OCI-LY7 (cell line): Measurements from ENCODE around the gene DHRS4L2. TPM values are rescaled to one million over a fixed set of nuclear protein-coding genes. Genes with fewer than 3 reads are reported as not detected.
"Not testable (repeated sequence)": the region's sequence is repeated elsewhere in the genome, so short reads cannot be mapped to it uniquely, and the experiment has no call there.

Experiments
- BruUV-seq: library from RNA; stranded (reverse); fragments of 400-500 nt; replicated peaks from 2 replicates; lab custom pipeline; 2021; lab: Mats Ljungman, UMichigan
- CTCF ChIA-PET: fragments of 300-600 bp; sonication (Branson Sonifier 250); formaldehyde crosslinking; loops from one replicate; lab custom pipeline; 2022; ENCODE audit warnings: antibody characterized with exemption; ENCODE audit not compliant: unreplicated experiment; lab: Charles Lee
- POLR2A ChIA-PET: fragments of 300-600 bp; sonication (Branson Sonifier 250); formaldehyde crosslinking; loops from one replicate; lab custom pipeline; 2022; ENCODE audit warnings: antibody characterized with exemption; lab: Charles Lee
- DNase-seq: peaks from one replicate; pipeline ENCODE4 v3.0.0-alpha.2; 2015; ENCODE audit warnings: low spot score
- H2AFZ ChIP-seq: fragments of 200-600 bp; sonication (generic), shearing (Covaris generic); 2 replicates; pipeline ENCODE4 v1.6.1; 2014; ENCODE audit warnings: mild to moderate bottlenecking, antibody characterized with exemption, low read length, moderate library complexity
- H3K27ac ChIP-seq: fragments of 200-600 bp; sonication (generic); 2 replicates; pipeline ENCODE4 v1.5.1; 2014; ENCODE audit warnings: mixed run types, low read depth, mild to moderate bottlenecking, moderate library complexity, low read length, inconsistent platforms; ENCODE audit not compliant: poor library complexity, severe bottlenecking
- H3K36me3 ChIP-seq: fragments of 200-600 bp; sonication (generic); 2 replicates; pipeline ENCODE4 v1.6.1; 2014; ENCODE audit warnings: mild to moderate bottlenecking, antibody characterized with exemption, low read length, moderate library complexity, mixed read lengths; ENCODE audit not compliant: insufficient read depth
- H3K4me1 ChIP-seq: fragments of 200-600 bp; sonication (generic); 2 replicates; pipeline ENCODE4 v1.5.1; 2014; ENCODE audit warnings: mild to moderate bottlenecking, low read length; ENCODE audit not compliant: insufficient read depth, poor library complexity, severe bottlenecking
- H3K4me2 ChIP-seq: fragments of 200-600 bp; sonication (generic); 2 replicates; pipeline ENCODE4 v1.6.1; 2014; ENCODE audit warnings: mild to moderate bottlenecking, low read length
- H3K4me3 ChIP-seq: fragments of 200-600 bp; sonication (generic); 2 replicates; pipeline ENCODE4 v1.5.1; 2014; ENCODE audit warnings: mild to moderate bottlenecking, low read depth, low read length; ENCODE audit not compliant: poor library complexity, severe bottlenecking
- H3K79me2 ChIP-seq: fragments of 200-600 bp; sonication (generic); 2 replicates; pipeline ENCODE4 v1.6.1; 2016; ENCODE audit warnings: low read depth, mild to moderate bottlenecking, low read length, moderate library complexity, mixed read lengths; ENCODE audit not compliant: insufficient read depth
- H3K9me2 ChIP-seq: fragments of 200-600 bp; sonication (generic); 2 replicates; pipeline ENCODE4 v1.6.1; 2016; ENCODE audit warnings: mild to moderate bottlenecking, low read length, mixed read lengths; ENCODE audit not compliant: insufficient read depth
- H3K9me3 ChIP-seq: fragments of 200-600 bp; sonication (generic); 2 replicates; pipeline ENCODE4 v1.6.1; 2014; ENCODE audit warnings: mild to moderate bottlenecking, mixed run types, low read length, mixed read lengths
- H4K20me1 ChIP-seq: fragments of 200-600 bp; sonication (generic); 2 replicates; pipeline ENCODE4 v1.6.1; 2014; ENCODE audit warnings: mild to moderate bottlenecking, antibody characterized with exemption, low read length, moderate library complexity, mixed read lengths; ENCODE audit not compliant: insufficient read depth
- CTCF ChIP-seq: fragments of 200-600 bp; sonication (generic); conservative IDR thresholded peaks from 2 replicates; pipeline ENCODE4 v1.5.1; 2014; ENCODE audit warnings: mild to moderate bottlenecking, antibody characterized with exemption, low read length, moderate library complexity, mixed read lengths
- EZH2phosphoT487 ChIP-seq: fragments of 200-600 bp; sonication (generic); IDR thresholded peaks from 2 replicates; pipeline ENCODE4 v1.6.1; 2018; ENCODE audit warnings: low read depth, borderline replicate concordance, mild to moderate bottlenecking, mixed run types, antibody characterized with exemption, low read length, moderate library complexity, mixed read lengths
- intact Hi-C: fragments of 100-400 bp; cut with micrococcal nuclease; formaldehyde crosslinking; loops from one replicate; pipeline ENCODE4 v1.10.0; 2022; ENCODE audit not compliant: unreplicated experiment
- total RNA-seq, 2 experiments: library from RNA; depleted of rRNA in 1 of 2; stranded (reverse); fragments of >200 nt in 1 of 2; shearing (Covaris generic) in 1 of 2; gene quantifications; 2 replicates each; pipeline ENCODE4 v1.2.3, GENCODE V29; 2014 to 2022

The DHRS4L2 gene
- total RNA-seq, 2 experiments from 2014 or later: 18.8 to 24.2 TPM

GRCh38 chr14:24036963-24037657 is 48.4 kb downstream of the DHRS4L2 start:
- intact Hi-C loops, H4K20me1 ChIP-seq, H3K79me2 ChIP-seq, CTCF ChIA-PET, H3K9me3 ChIP-seq, BruUV-seq, POLR2A ChIA-PET, H3K36me3 ChIP-seq, H3K4me1 ChIP-seq, DNase-seq, H3K27ac ChIP-seq, H3K9me2 ChIP-seq: not testable (repeated sequence)
- peak overlapping the region; percentile 73 for H2AFZ ChIP-seq
- peak overlapping the region; percentile 40 for H3K4me3 ChIP-seq
- peak overlapping the region; percentile 62 for H3K4me2 ChIP-seq
- peak; percentile 33 for TF ChIP-seq CTCF

- BruUV-seq: no TSS peak
- Histone ChIP-seq H3K4me1 (peaks cover 4% of the 10 kb centered on the region), H3K79me2 (no peaks in the 10 kb centered on the region), H3K4me2 (no peak overlapping the region), H2AFZ (no peak overlapping the region), H3K27ac (no peak overlapping the region), H3K9me2 (no peaks in the 10 kb centered on the region), H4K20me1 (no peaks in the 10 kb centered on the region), H3K9me3 (peaks cover 2% of the 10 kb centered on the region; the same call in 1 of the 2 replicates), H3K36me3 (no peaks in the 10 kb centered on the region), H3K4me3 (no peak overlapping the region)
- ChIA-PET CTCF (no interaction called here), POLR2A (no interaction called here)
- intact Hi-C loops: no loop called here
- no peak for DNase-seq
- TF ChIP-seq CTCF (no peak), EZH2phosphoT487 (no peak)
These were observed 48.9 kb downstream of the DHRS4L2 start for GRCh38 chr14:24037658-24038037.

- Histone ChIP-seq H3K4me3 (no peak overlapping the region), H3K36me3 (no peaks in the 10 kb centered on the region), H3K9me2 (no peaks in the 10 kb centered on the region), H3K79me2 (no peaks in the 10 kb centered on the region), H3K27ac (no peak overlapping the region), H3K4me1 (peaks cover 4% of the 10 kb centered on the region), H4K20me1 (no peaks in the 10 kb centered on the region), H3K4me2 (no peak overlapping the region), H2AFZ (no peak overlapping the region), H3K9me3 (no peaks in the 10 kb centered on the region)
- CTCF ChIA-PET: no interaction called here
- no peak for DNase-seq
- POLR2A ChIA-PET: interaction anchor here (0.6 kb wide), 1 partner anchor 578 kb away, joined by 5 read pairs; no protein-coding TSS in a partner anchor
- no TSS peak for BruUV-seq
- intact Hi-C loops: no loop called here
- TF ChIP-seq CTCF (no peak), EZH2phosphoT487 (no peak)
These were observed 50.0 kb downstream of the DHRS4L2 start for GRCh38 chr14:24038686-24039085.
